Natural killer cell (primary cell): ENCODE results near the gene XIAP. TPM values are rescaled to one million over a fixed set of nuclear protein-coding genes. Genes with fewer than 3 reads are reported as not detected.

ENCODE experiments used
- ATAC-seq, 3 donors: fragments of 150-1000 bp in 2 of 3; fragments of 200-7000 bp in 1 of 3; cut with Tn5 transposase; 1 replicate in 1 of 3; 2 replicates in 2 of 3; pipeline ENCODE4 v1.10.0; 2021; ENCODE audit warnings: mild to moderate bottlenecking in 2 of 3, moderate library complexity in 2 of 3
- DNase-seq, 2 donors: peaks; one replicate each; pipeline versions ENCODE4 v3.0.0 to v3.0.0-alpha.2; 2013 to 2021; ENCODE audit warnings: mixed read lengths in 1 of 2
- H3K27ac ChIP-seq: one replicate; pipeline ENCODE4 v1.5.1; 2013; ENCODE audit warnings: mild to moderate bottlenecking, low read length
- H3K27me3 ChIP-seq: one replicate; pipeline ENCODE4 v1.6.1; 2013; ENCODE audit warnings: low read length; ENCODE audit not compliant: control insufficient read depth, insufficient read depth
- H3K36me3 ChIP-seq: one replicate; pipeline ENCODE4 v1.6.1; 2013; ENCODE audit warnings: low read length; ENCODE audit not compliant: control insufficient read depth, insufficient read depth
- H3K4me1 ChIP-seq: one replicate; pipeline ENCODE4 v1.6.1; 2013; ENCODE audit warnings: low read length; ENCODE audit not compliant: control insufficient read depth, insufficient read depth
- H3K4me3 ChIP-seq: one replicate; pipeline ENCODE4 v1.5.1; 2013; ENCODE audit warnings: low read length
- H3K9me3 ChIP-seq: one replicate; pipeline ENCODE4 v1.6.1; 2013; ENCODE audit warnings: low read length; ENCODE audit not compliant: control insufficient read depth, insufficient read depth
- H3K27ac Mint-ChIP-seq, 2 donors: one replicate each; pipeline ENCODE4 v1.8.0; 2022; ENCODE audit warnings: mild to moderate bottlenecking in 2 of 2, mixed read lengths in 2 of 2, moderate library complexity in 1 of 2
- H3K27me3 Mint-ChIP-seq, 2 donors: one replicate each; pipeline ENCODE4 v1.8.0; 2022; ENCODE audit warnings: low read depth in 2 of 2, mixed read lengths in 2 of 2
- H3K36me3 Mint-ChIP-seq: one replicate; pipeline ENCODE4 v1.8.0; 2022; ENCODE audit warnings: mixed read lengths
- H3K4me1 Mint-ChIP-seq, 2 donors: one replicate each; pipeline ENCODE4 v1.8.0; 2022; ENCODE audit warnings: mixed read lengths in 2 of 2
- H3K4me3 Mint-ChIP-seq: one replicate; pipeline ENCODE4 v1.8.0; 2022; ENCODE audit warnings: mild to moderate bottlenecking, moderate library complexity, mixed read lengths
- H3K9me3 Mint-ChIP-seq, 2 donors: one replicate each; pipeline ENCODE4 v1.8.0; 2022; ENCODE audit warnings: mixed read lengths in 2 of 2
- CTCF ChIP-seq: fragments of 200-600 bp; IDR thresholded peaks from one replicate; pipeline ENCODE4 v1.8.0; 2022; ENCODE audit warnings: antibody characterized with exemption
- WGBS: methylation state at CpG from one replicate; pipeline ENCODE4 v1.1.7; 2013; ENCODE audit warnings: missing lambda C conversion rate; ENCODE audit not compliant: insufficient coverage; 5-methylcytosine and 5-hydroxymethylcytosine counted together
- intact Hi-C: fragments of 100-400 bp; cut with micrococcal nuclease; formaldehyde crosslinking; loops from one replicate; pipeline ENCODE4 v1.14.2; 2022
- total RNA-seq, 4 donors: library from RNA; stranded (reverse); fragments of 120-200 nt in 1 of 4; gene quantifications; one replicate each; pipeline versions ENCODE4 v1.2.3 to v1.2.4, GENCODE V29; 2013 to 2022

XIAP gene
- total RNA-seq, 3 donors from 2014 or later (not counting 1 experiment from before 2014, with no cell fraction given): 32.2 to 44.9 (median 40.2) TPM

DNA sequence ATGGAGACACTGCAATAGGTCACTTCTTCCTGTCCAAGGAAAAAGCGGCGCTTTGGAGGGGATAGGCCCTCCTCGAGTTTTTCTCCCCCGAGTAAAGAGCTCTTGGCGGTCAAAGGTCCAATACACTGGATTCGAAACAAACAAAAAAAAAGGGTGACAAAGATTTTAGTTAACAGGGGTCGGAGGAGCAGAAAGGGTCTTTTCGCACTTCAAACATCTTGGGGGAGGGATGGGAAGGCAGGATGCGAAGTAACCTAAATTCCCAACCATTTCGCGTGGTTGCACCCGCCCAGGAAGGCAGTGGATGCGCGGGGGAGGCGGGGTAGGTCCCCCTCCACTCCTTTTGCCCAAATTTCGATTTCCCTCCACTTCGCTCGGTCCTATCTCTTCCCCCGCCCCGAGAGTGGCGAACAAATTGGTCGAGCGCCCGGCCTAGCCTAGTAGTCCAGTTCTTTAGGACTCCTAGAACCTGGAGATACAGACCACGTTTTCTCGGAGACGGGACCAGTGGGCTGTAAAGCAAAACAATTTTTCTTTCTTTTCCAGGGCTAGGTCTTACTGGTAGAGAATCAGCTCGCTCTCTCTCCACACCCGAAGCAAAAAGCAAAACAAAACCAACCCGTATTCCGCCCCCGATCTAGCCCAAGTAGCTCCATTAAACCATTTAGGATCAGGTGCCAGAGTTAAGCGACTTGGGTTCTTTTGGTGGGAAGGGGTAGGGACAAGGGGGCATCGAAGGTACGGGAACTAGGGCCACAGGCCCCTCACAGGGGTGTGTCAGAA is 99.6 kb downstream of the XIAP start:
- Mint-ChIP-seq H3K27me3 (no peaks in the 10 kb centered on the region), H3K36me3 (peaks cover 10% of the 10 kb centered on the region), H3K9me3 (no peaks in the 10 kb centered on the region), H3K4me1 (peaks cover 28 to 34% of the 10 kb centered on the region in 2 donors), H3K4me3 (peak overlapping the region; percentile 99), H3K27ac (peak overlapping the region; percentile 99 to 100)
- 0% methylated on average over 27 of the region's 35 CpGs for WGBS
- intact Hi-C loops: loop anchor here (1.0 to 5.0 kb wide), 7 partner anchors 53 to 403 kb away; partner anchors contain the start of gene XIAP
- no peaks in the 10 kb centered on the region for H3K9me3 ChIP-seq
- ATAC-seq (peak; percentile 0 to 3 (median 1)), DNase-seq (peak in 1 of 2 donors; percentile 19)
- peaks cover 3% of the 10 kb centered on the region for H3K4me1 ChIP-seq
- TF ChIP-seq CTCF: no peak
- peak overlapping the region; percentile 80 for H3K4me3 ChIP-seq
- H3K27ac ChIP-seq: peak overlapping the region; percentile 97
- H3K36me3 ChIP-seq: no peaks in the 10 kb centered on the region
- no peaks in the 10 kb centered on the region for H3K27me3 ChIP-seq

GRCh38 chrX:123960956-123961267 is 101.1 kb downstream of the XIAP start:
- H3K36me3 Mint-ChIP-seq: peaks cover 10% of the 10 kb centered on the region
- H3K27ac Mint-ChIP-seq: peak overlapping the region; percentile 99 to 100
- no peaks in the 10 kb centered on the region for H3K9me3 Mint-ChIP-seq
- Histone ChIP-seq H3K4me1 (peaks cover 3% of the 10 kb centered on the region), H3K27me3 (no peaks in the 10 kb centered on the region), H3K27ac (peak overlapping the region; percentile 100), H3K36me3 (no peaks in the 10 kb centered on the region), H3K9me3 (no peaks in the 10 kb centered on the region), H3K4me3 (peak overlapping the region; percentile 100)
- H3K4me1 Mint-ChIP-seq: peaks cover 31 to 35% of the 10 kb centered on the region in 2 donors
- intact Hi-C loops: loop anchor here (1.0 to 5.0 kb wide), 7 partner anchors 51 to 401 kb away; partner anchors contain the start of gene XIAP
- no peak for ATAC-seq
- TF ChIP-seq CTCF: no peak
- no peaks in the 10 kb centered on the region for H3K27me3 Mint-ChIP-seq
- 0% methylated on average over 8 of the region's 13 CpGs for WGBS
- peak overlapping the region; percentile 99 for H3K4me3 Mint-ChIP-seq
- DNase-seq: no peak

- TF ChIP-seq CTCF: no peak
- peaks cover 3% of the 10 kb centered on the region for H3K4me1 ChIP-seq
- peak; percentile 50 to 70 for DNase-seq
- WGBS: 0% methylated on average over 17 of the region's 38 CpGs
- Mint-ChIP-seq H3K4me3 (peak within 1 kb of the TSS; percentile 99), H3K9me3 (no peaks in the 10 kb centered on the region), H3K4me1 (peaks cover 33 to 36% of the 10 kb centered on the region in 2 donors), H3K27me3 (no peaks in the 10 kb centered on the region), H3K36me3 (peaks cover 10% of the 10 kb centered on the region), H3K27ac (peak within 1 kb of the TSS; percentile 99 to 100)
- peak within 1 kb of the TSS; percentile 100 for H3K4me3 ChIP-seq
- H3K9me3 ChIP-seq: no peaks in the 10 kb centered on the region
- no peaks in the 10 kb centered on the region for H3K27me3 ChIP-seq
- H3K36me3 ChIP-seq: no peaks in the 10 kb centered on the region
- peak in 1 of 3 donors; percentile 16 for ATAC-seq
- H3K27ac ChIP-seq: peak within 1 kb of the TSS; percentile 100
- intact Hi-C loops: loop anchor here (5.0 kb wide), 5 partner anchors 51 to 401 kb away; no protein-coding TSS in a partner anchor
These were observed 101.6 kb downstream of the XIAP start, which contains the start of gene STAG2 for GRCh38 chrX:123961268-123962005. STAG2 (plus strand) TSS chrX:123961706; CDS start chrX:124022628, 60,922 bp downstream.
